A673 (cell line): ENCODE measurements around the gene DND1. TPM values are rescaled to one million over a fixed set of nuclear protein-coding genes. Genes with fewer than 3 reads are reported as not detected.
"Not testable (repeated sequence)": the region's sequence is repeated elsewhere in the genome, so short reads cannot be mapped to it uniquely, and the experiment has no call there.

ENCODE experiments used
- BruUV-seq: library from RNA; stranded (reverse); fragments of 400-500 nt; replicated peaks from 2 replicates; lab custom pipeline; 2021; lab: Mats Ljungman, UMichigan
- CTCF ChIA-PET: fragments of 300-600 bp; sonication (Branson Sonifier 250); formaldehyde crosslinking; loops from one replicate; lab custom pipeline; 2022; ENCODE audit warnings: antibody characterized with exemption; lab: Charles Lee
- POLR2A ChIA-PET: fragments of 300-600 bp; sonication (Branson Sonifier 250); formaldehyde crosslinking; loops from one replicate; lab custom pipeline; 2022; ENCODE audit warnings: antibody characterized with exemption; ENCODE audit not compliant: low non-redundant PET; lab: Charles Lee
- DNase-seq: peaks from one replicate; pipeline ENCODE4 v3.0.0-alpha.2; 2015; ENCODE audit warnings: low spot score
- H3K27ac ChIP-seq: fragments of 200-600 bp; sonication (generic); 2 replicates; pipeline ENCODE4 v1.5.1; 2016; ENCODE audit warnings: mixed run types, low read depth, mild to moderate bottlenecking, mixed read lengths, antibody characterized with exemption, low read length; ENCODE audit not compliant: poor library complexity, severe bottlenecking
- H3K27me3 ChIP-seq: fragments of 200-600 bp; sonication (generic); replicated peaks from 2 replicates; pipeline ENCODE4 v1.6.1; 2017; ENCODE audit warnings: mixed run types, low read depth, mild to moderate bottlenecking, mixed read lengths, antibody characterized with exemption, low read length; ENCODE audit not compliant: insufficient read depth, poor library complexity
- H3K36me3 ChIP-seq: fragments of 200-600 bp; sonication (generic); 2 replicates; pipeline ENCODE4 v1.6.1; 2016; ENCODE audit warnings: mixed run types, mild to moderate bottlenecking, mixed read lengths, antibody characterized with exemption, low read length; ENCODE audit not compliant: insufficient read depth, poor library complexity, severe bottlenecking
- H3K4me1 ChIP-seq: fragments of 200-600 bp; sonication (generic); 2 replicates; pipeline ENCODE4 v1.6.1; 2017; ENCODE audit warnings: mixed run types, mild to moderate bottlenecking, mixed read lengths, antibody characterized with exemption, low read length; ENCODE audit not compliant: insufficient read depth, poor library complexity, severe bottlenecking
- H3K4me3 ChIP-seq: fragments of 200-600 bp; sonication (generic); 2 replicates; pipeline ENCODE4 v1.5.1; 2016; ENCODE audit warnings: low read depth, mixed run types, mild to moderate bottlenecking, mixed read lengths, low read length; ENCODE audit not compliant: poor library complexity, severe bottlenecking
- H3K9me3 ChIP-seq: fragments of 200-600 bp; sonication (generic); 2 replicates; pipeline ENCODE4 v1.6.1; 2016; ENCODE audit warnings: mixed run types, low read depth, mild to moderate bottlenecking, mixed read lengths, antibody characterized with exemption, low read length; ENCODE audit not compliant: poor library complexity, severe bottlenecking
- EZH2 ChIP-seq: fragments of 200-600 bp; sonication (generic); IDR thresholded peaks from 2 replicates; pipeline ENCODE4 v1.6.1; 2017; ENCODE audit warnings: borderline replicate concordance, low read depth, mild to moderate bottlenecking, mixed read lengths, antibody characterized with exemption, low read length; ENCODE audit not compliant: poor library complexity, severe bottlenecking
- intact Hi-C: fragments of 100-400 bp; cut with micrococcal nuclease; formaldehyde crosslinking; loops from one replicate; pipeline ENCODE4 v1.10.0; 2022; ENCODE audit not compliant: unreplicated experiment
- total RNA-seq: library from RNA; stranded (reverse); gene quantifications from 2 replicates; pipeline ENCODE4 v1.2.3, GENCODE V29; 2021
- TF ChIP-seq, protein P1 (sequence below): fragments of 300-800, 200-600 bp; sonication (generic); conservative IDR thresholded peaks from 2 replicates; pipeline ENCODE4 v1.5.1; 2017; ENCODE audit warnings: low read depth, mild to moderate bottlenecking, antibody characterized with exemption, low read length, moderate library complexity, mixed read lengths

DND1 gene
- total RNA-seq, 1 experiment from 2014 or later, result 2.3 TPM

DNA sequence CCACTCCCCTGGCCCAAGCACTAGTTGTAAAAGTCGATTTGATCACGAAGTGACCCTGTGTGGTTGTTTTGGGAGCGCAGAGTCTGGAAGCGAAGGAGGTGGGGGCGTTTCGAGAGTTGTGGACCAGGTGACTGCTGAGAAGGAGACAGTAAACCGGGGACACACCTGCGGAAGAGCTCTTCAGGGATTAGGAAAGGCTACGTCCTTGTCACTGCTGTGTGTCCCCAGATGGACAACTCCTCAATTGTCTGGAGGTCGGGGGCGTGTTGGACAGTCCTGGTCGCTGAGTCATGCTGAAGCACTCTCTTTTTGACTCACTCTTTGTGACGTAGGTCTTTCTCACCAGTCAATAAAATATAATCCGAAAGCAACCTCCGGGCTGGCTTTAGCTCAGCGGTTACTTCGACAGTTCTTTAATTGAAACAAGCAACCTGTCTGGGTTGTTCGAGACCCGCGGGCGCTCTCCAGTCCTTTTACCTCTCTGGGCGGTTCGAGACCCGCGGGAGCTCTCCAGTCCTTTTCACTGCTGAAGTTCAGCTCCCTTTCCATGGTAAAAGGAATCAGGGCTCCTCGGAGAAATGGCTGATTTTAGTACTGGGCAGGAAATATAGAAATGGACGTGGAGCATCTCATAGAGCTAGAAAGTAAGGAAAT, 37.6 kb upstream of the DND1 start:
- TF ChIP-seq EZH2, result no peak
- TF ChIP-seq, protein P1, sequence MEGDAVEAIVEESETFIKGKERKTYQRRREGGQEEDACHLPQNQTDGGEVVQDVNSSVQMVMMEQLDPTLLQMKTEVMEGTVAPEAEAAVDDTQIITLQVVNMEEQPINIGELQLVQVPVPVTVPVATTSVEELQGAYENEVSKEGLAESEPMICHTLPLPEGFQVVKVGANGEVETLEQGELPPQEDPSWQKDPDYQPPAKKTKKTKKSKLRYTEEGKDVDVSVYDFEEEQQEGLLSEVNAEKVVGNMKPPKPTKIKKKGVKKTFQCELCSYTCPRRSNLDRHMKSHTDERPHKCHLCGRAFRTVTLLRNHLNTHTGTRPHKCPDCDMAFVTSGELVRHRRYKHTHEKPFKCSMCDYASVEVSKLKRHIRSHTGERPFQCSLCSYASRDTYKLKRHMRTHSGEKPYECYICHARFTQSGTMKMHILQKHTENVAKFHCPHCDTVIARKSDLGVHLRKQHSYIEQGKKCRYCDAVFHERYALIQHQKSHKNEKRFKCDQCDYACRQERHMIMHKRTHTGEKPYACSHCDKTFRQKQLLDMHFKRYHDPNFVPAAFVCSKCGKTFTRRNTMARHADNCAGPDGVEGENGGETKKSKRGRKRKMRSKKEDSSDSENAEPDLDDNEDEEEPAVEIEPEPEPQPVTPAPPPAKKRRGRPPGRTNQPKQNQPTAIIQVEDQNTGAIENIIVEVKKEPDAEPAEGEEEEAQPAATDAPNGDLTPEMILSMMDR, result no peak
- ChIA-PET CTCF (interaction anchor here (0.6 kb wide), 3 partner anchors 9 to 117 kb away, joined by 3 to 4 read pairs (median 4); partner anchors contain the start of gene PCDHA6), POLR2A (no interaction called here)
- peak; percentile 98 for DNase-seq
- intact Hi-C loops, result loop anchor here (5.0 to 10.0 kb wide), 2 partner anchors 156 to 464 kb away; partner anchors contain the start of gene SRA1
- Histone ChIP-seq H3K27me3 (no peaks in the 10 kb centered on the region), H3K4me1 (no peaks in the 10 kb centered on the region), H3K36me3 (peaks cover under 1% of the 10 kb centered on the region), H3K4me3 (peak overlapping the region; percentile 66), H3K9me3 (no peaks in the 10 kb centered on the region), H3K27ac (peak overlapping the region; percentile 91)
- BruUV-seq, result no TSS peak

DNA sequence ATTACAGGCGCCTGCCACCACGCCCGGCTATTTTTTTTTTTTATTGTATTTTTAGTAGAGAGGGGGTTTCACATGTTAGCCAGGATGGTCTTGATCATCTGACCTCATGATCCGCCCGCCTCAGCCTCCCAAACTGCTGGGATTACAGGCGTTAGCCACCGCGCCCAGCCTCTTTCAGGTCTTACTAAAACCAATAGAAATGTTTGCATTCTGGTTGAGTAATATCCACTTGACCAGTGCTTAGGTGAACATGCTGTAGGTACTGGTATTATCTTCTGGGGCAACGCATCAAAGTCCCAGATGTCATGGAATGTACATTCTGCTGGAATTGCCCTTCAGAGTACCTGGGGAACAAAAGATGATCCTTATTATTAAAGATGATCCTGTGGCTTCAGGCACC, 35.4 kb upstream of the DND1 start:
- H3K27me3 ChIP-seq, intact Hi-C loops, BruUV-seq, H3K4me3 ChIP-seq, CTCF ChIA-PET, DNase-seq, H3K27ac ChIP-seq, H3K4me1 ChIP-seq, H3K9me3 ChIP-seq: not testable (repeated sequence)
- H3K36me3 ChIP-seq, result peaks cover 22% of the 10 kb centered on the region
- POLR2A ChIA-PET, result interaction anchor here (0.7 kb wide), 1 partner anchor 45 kb away, joined by 3 read pairs; no protein-coding TSS in a partner anchor

DNA sequence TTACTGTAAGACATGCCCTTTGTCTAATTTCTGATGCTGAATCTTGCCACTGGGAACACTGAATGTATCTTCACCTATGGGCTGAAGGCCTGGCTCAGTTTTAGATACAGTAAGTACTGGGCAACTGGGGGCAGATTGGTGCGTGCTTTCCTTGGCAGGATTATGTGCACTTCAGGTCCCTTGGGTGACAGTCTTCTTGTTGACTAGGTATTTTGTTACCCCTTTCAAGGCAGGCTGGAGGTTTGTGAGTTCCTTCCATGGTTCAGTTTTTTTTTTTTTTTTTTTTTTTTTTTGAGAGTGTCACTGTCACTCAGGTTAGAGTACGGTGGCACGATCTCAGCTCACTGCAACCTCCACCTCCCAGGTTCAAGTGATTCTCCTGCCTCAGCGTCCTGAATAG, 34.4 kb upstream of the DND1 start:
- CTCF ChIA-PET, result no interaction called here
- Histone ChIP-seq H3K27ac (no peak overlapping the region), H3K27me3 (no peaks in the 10 kb centered on the region), H3K36me3 (peaks cover 32% of the 10 kb centered on the region), H3K4me1 (no peaks in the 10 kb centered on the region), H3K9me3 (no peaks in the 10 kb centered on the region), H3K4me3 (no peak overlapping the region)
- TF ChIP-seq EZH2, result no peak
- TF ChIP-seq, protein P1, result no peak
- BruUV-seq, result no TSS peak
- POLR2A ChIA-PET, result no interaction called here
- DNase-seq, result no peak
- intact Hi-C loops, result no loop called here
